Loucy (cell line): ENCODE data around the gene TAS1R3.

Experiments used
- H2AFZ ChIP-seq: fragments of 200-600 bp; sonication (generic); 2 replicates; pipeline ENCODE4 v1.6.0; 2016; ENCODE audit warnings: antibody characterized with exemption, mild to moderate bottlenecking, low read length, moderate library complexity
- H3F3A ChIP-seq: fragments of 200-600 bp; 2 replicates; pipeline ENCODE4 v1.6.0; 2016; ENCODE audit warnings: antibody characterized with exemption, low read depth, mild to moderate bottlenecking
- H3K27me3 ChIP-seq: fragments of 200-600 bp; sonication (generic); 2 replicates; pipeline ENCODE4 v1.6.1; 2014; ENCODE audit warnings: low read length, mild to moderate bottlenecking; ENCODE audit not compliant: insufficient read depth, poor library complexity, severe bottlenecking
- H3K36me3 ChIP-seq: fragments of 200-600 bp; sonication (generic); 2 replicates; pipeline ENCODE4 v1.6.1; 2016; ENCODE audit warnings: low read length; ENCODE audit not compliant: insufficient read depth
- H3K4me1 ChIP-seq: fragments of 200-600 bp; sonication (generic); 2 replicates; pipeline ENCODE4 v1.5.1; 2014; ENCODE audit warnings: low read length, mild to moderate bottlenecking; ENCODE audit not compliant: insufficient read depth, poor library complexity, severe bottlenecking
- H3K4me2 ChIP-seq: fragments of 200-600 bp; sonication (generic); 2 replicates; pipeline ENCODE4 v1.6.0; 2014; ENCODE audit warnings: antibody characterized with exemption, low read length, low read depth, mild to moderate bottlenecking; ENCODE audit not compliant: poor library complexity, severe bottlenecking
- H3K4me3 ChIP-seq: fragments of 200-600 bp; sonication (generic); 2 replicates; pipeline ENCODE4 v1.5.1; 2014; ENCODE audit warnings: low read length, mild to moderate bottlenecking, mixed read lengths; ENCODE audit not compliant: poor library complexity, severe bottlenecking
- H3K79me2 ChIP-seq: fragments of 200-600 bp; sonication (generic); 2 replicates; pipeline ENCODE4 v1.6.1; 2014; ENCODE audit warnings: low read length; ENCODE audit not compliant: insufficient read depth
- H3K9ac ChIP-seq: fragments of 200-600 bp; sonication (generic); 2 replicates; pipeline ENCODE4 v1.6.0; 2014; ENCODE audit warnings: mild to moderate bottlenecking, low read depth, low read length, moderate library complexity; ENCODE audit not compliant: poor library complexity, severe bottlenecking
- H3K9me2 ChIP-seq: fragments of 200-600 bp; sonication (generic); replicated peaks from 2 replicates; pipeline ENCODE4 v1.6.1; 2016; ENCODE audit warnings: low read depth, low read length, mixed read lengths
- H3K9me3 ChIP-seq: fragments of 200-600 bp; sonication (generic); 2 replicates; pipeline ENCODE4 v1.6.1; 2014; ENCODE audit warnings: mild to moderate bottlenecking, antibody characterized with exemption, low read length, low read depth; ENCODE audit not compliant: insufficient read depth
- H4K20me1 ChIP-seq: fragments of 200-600 bp; sonication (generic); 2 replicates; pipeline ENCODE4 v1.6.0; 2014; ENCODE audit warnings: antibody characterized with exemption, low read length, mild to moderate bottlenecking; ENCODE audit not compliant: insufficient read depth, poor library complexity, severe bottlenecking
- EZH2phosphoT487 ChIP-seq: fragments of 200-600 bp; IDR thresholded peaks from 2 replicates; pipeline ENCODE4 v1.6.1; 2018; ENCODE audit warnings: antibody characterized with exemption, mild to moderate bottlenecking, moderate library complexity, borderline replicate concordance
- TF ChIP-seq, protein P1 (sequence below): fragments of 200-600 bp; sonication (generic); conservative IDR thresholded peaks from 2 replicates; pipeline ENCODE4 v1.5.1; 2014; ENCODE audit warnings: mild to moderate bottlenecking, antibody characterized with exemption, low read length

TAS1R3 gene

DNA sequence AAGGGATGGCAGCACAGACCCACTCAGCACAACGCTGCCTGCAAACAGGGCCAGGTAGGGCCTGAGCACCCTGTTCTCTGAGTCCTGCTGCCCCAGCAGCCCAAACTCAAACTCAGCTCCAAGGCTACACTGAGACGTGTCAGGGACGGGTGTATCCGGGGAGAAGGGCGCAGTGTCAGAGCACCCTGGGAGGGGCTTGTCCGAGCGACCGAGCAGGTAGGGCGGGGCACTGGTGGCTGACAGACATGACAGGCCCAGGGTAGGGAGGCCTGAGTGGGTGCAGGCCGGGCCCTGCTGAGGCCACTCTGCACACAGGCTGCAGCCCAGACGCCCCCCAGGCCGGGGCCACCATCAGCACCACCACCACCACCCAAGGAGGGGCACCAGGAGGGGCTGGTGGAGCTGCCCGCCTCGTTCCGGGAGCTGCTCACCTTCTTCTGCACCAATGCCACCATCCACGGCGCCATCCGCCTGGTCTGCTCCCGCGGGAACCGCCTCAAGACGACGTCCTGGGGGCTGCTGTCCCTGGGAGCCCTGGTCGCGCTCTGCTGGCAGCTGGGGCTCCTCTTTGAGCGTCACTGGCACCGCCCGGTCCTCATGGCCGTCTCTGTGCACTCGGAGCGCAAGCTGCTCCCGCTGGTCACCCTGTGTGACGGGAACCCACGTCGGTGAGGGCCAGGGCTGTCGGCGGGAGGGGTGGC, 45.3 kb upstream of the TAS1R3 start:
- Histone ChIP-seq H3K36me3 (no peaks in the 10 kb centered on the region), H3K4me3 (no peak overlapping the region), H4K20me1 (no peaks in the 10 kb centered on the region), H3K9ac (no peak overlapping the region), H3K4me1 (no peaks in the 10 kb centered on the region), H3K4me2 (no peak overlapping the region), H3F3A (no peaks in the 10 kb centered on the region), H3K79me2 (no peaks in the 10 kb centered on the region), H3K9me3 (no peaks in the 10 kb centered on the region), H3K9me2 (no peaks in the 10 kb centered on the region), H3K27me3 (no peaks in the 10 kb centered on the region), H2AFZ (no peak overlapping the region)
- no peak for TF ChIP-seq EZH2phosphoT487
- TF ChIP-seq, protein P1, sequence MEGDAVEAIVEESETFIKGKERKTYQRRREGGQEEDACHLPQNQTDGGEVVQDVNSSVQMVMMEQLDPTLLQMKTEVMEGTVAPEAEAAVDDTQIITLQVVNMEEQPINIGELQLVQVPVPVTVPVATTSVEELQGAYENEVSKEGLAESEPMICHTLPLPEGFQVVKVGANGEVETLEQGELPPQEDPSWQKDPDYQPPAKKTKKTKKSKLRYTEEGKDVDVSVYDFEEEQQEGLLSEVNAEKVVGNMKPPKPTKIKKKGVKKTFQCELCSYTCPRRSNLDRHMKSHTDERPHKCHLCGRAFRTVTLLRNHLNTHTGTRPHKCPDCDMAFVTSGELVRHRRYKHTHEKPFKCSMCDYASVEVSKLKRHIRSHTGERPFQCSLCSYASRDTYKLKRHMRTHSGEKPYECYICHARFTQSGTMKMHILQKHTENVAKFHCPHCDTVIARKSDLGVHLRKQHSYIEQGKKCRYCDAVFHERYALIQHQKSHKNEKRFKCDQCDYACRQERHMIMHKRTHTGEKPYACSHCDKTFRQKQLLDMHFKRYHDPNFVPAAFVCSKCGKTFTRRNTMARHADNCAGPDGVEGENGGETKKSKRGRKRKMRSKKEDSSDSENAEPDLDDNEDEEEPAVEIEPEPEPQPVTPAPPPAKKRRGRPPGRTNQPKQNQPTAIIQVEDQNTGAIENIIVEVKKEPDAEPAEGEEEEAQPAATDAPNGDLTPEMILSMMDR: no peak

GRCh38 chr1:1286313-1287261, 44.5 kb upstream of the TAS1R3 start:
- Histone ChIP-seq H4K20me1 (no peaks in the 10 kb centered on the region), H3F3A (no peaks in the 10 kb centered on the region), H3K9me2 (no peaks in the 10 kb centered on the region), H3K4me3 (no peak overlapping the region), H3K79me2 (no peaks in the 10 kb centered on the region), H3K4me1 (no peaks in the 10 kb centered on the region), H3K9ac (no peak overlapping the region), H3K27me3 (no peaks in the 10 kb centered on the region), H3K4me2 (no peak overlapping the region), H2AFZ (no peak overlapping the region), H3K9me3 (no peaks in the 10 kb centered on the region), H3K36me3 (no peaks in the 10 kb centered on the region)
- no peak for TF ChIP-seq EZH2phosphoT487
- TF ChIP-seq, protein P1: no peak

- Histone ChIP-seq H3K4me3 (no peak overlapping the region), H3K36me3 (no peaks in the 10 kb centered on the region), H3K9me2 (no peaks in the 10 kb centered on the region), H3K27me3 (no peaks in the 10 kb centered on the region), H3F3A (no peaks in the 10 kb centered on the region), H3K4me1 (no peaks in the 10 kb centered on the region), H3K9me3 (no peaks in the 10 kb centered on the region), H3K9ac (no peak overlapping the region), H3K4me2 (no peak overlapping the region), H2AFZ (no peak overlapping the region), H3K79me2 (no peaks in the 10 kb centered on the region), H4K20me1 (no peaks in the 10 kb centered on the region)
- TF ChIP-seq, protein P1: no peak
- no peak for TF ChIP-seq EZH2phosphoT487
Measured at GRCh38 chr1:1287288-1288110, 43.6 kb upstream of the TAS1R3 start.
